ENCODE measurements around the gene CSNK2A2.

GRCh38 chr16:58110571-58111301, 87.2 kb downstream of the CSNK2A2 start:
- no peak for TF ChIP-seq GATA2 (IDR thresholded peaks at IDR 0.05; ENCODE audit: low read depth, low read length)
- no peak for TF ChIP-seq GATA3 (IDR thresholded peaks at IDR 0.05; ENCODE audit: low read depth, low read length)
